AG20443 (cell line): Measurements from ENCODE around the gene TAS2R30.
A peak's percentile ranks its signal among the peaks of the same experiment; 100 is the strongest.

Experiments used
- DNase-seq: peaks from one replicate; pipeline ENCODE4 v3.0.0; 2012; ENCODE audit warnings: low spot score, mixed read lengths

The TAS2R30 gene

GRCh38 chr12:11134305-11134704 is at the start of gene TAS2R30:
Gene TAS2R30 (minus strand): TSS chr12:11134644. CDS start chr12:11134244, 400 bp downstream.
- no peak for DNase-seq

DNA sequence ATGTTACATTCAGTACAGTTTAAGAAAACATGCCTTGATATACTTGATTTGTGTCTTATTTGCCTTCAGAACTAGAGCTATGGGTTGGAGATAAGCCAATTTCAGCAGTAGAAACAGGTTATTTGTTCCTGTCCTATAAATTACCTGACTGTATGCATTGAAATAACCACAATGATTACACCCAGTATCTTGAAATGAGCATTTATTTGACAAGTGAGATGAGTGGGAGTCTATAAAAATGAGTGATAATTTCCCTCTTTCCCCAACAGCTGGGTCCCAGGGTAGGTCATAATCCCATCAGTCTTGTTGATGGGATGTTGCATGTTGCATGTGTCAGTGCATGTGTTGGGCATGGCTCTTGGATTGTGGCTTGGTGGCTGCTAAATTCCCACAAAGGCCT is 48.6 kb upstream of the TAS2R30 start:
- no peak for DNase-seq

DNA sequence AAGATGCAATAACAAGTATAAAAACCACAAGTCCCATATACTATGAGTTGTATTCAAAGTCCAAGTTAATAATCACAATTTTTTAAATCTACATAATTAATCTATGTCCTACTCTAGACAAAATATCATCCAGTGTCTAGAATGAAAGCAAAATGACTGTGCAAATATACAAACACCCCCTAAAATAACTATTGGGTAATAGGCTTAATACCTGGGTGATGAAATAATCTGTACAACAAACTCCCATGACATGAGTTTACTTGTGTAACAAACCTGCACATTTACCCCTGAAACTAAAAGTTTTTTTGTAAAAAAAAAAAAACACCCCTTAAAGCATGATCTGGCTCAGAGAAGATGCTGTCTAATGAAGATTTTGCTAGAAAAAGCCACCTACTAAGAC is 48.1 kb upstream of the TAS2R30 start:
- no peak for DNase-seq

DNA sequence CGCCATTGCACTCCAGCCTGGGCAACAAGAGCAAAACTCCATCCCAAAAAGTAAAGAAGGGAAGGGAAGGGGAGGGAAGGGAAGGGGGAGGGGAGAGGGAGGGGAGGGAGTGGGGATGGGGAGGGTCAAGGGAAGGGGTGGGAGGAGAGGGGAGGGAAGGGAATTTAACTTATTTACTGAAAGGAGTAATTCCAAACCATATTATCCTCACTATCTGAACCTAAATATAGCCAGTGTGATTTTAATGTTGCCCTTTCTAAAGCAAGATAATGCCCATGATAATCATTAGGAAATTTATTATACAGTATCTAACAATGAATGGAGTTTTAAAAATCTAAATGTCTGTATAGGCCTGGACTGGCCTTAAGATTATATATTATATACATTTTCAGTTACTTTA is 43.8 kb upstream of the TAS2R30 start:
- no peak for DNase-seq

- no peak for DNase-seq
Observed at GRCh38 chr12:11174022-11174421, 39.6 kb upstream of the TAS2R30 start.

DNA sequence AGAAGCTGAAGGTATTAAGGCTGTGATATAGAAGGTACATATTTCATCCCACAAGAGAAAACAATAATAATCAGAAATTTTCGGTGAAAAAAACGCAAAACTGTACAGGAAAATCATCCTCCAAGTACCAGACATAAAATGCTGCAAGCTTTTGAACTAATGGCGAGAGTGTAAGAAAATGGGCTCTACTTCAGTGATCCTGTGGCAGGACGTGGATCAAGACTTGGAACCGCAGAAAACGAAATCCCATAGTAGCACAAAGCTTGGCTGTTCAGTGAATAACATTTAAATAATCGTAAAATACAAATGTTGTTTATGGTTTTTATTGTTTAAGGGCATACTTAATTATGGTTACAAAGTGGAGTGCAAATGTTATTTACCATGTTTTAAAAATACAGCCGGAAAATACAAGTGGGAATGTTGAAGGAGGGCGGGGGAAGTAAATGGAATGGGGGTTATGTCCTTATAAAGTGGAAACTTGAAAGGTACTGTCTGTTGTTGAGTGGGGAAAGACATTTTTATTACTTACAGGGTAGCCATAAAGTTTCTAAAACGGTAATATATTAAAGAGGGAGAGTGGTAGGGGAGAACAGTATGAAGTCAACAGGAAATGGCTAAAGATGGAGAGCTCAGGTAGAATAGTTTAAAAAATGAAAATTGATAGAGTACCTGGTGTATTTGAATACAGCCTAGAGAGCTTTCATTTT is 37.7 kb upstream of the TAS2R30 start:
- peak; percentile 16 for DNase-seq

- DNase-seq, result peak; percentile 97
Observed at GRCh38 chr12:11171145-11171968, 36.9 kb upstream of the TAS2R30 start, which contains the start of gene SMIM10L1. Gene SMIM10L1 (plus strand): TSS chr12:11171194. CDS start chr12:11171357, 163 bp downstream.

DNA sequence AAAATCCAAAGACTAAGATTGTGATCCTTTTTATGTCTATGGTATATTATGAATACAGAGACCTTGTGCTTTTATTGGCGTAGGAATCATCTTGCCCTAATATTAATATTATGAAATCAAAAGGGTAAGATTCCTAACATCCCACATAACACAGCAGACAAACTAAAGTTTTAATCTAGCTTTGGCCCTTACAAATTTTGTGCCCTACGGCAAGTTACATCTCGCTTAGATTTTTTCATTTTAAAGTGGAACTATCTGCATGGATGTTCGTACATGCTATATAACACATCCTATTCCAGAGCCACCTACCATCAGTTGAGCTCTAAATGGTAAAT is 36.3 kb upstream of the TAS2R30 start:
- no peak for DNase-seq

DNA sequence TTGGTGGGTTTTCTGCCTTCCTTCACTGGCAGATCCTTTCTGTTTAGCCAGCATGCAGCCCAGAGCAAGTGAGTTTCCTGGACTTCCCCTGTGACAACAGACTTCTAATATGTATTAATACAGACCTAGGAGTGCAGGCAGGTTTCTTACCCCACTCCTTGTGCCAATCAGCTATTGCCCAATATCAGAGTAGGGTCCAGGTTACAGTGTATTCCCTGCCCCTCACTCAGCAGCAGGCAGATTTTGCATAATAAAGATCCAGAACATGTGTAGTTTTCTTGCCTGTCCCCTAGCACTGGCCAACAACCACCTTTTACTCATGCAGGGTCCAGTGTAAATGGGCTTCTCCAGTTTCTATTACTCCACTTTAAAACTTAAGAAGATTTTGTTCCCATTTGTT is 31.9 kb upstream of the TAS2R30 start:
- DNase-seq, result no peak

- DNase-seq, result no peak
Observed at GRCh38 chr12:11164384-11164783, 29.9 kb upstream of the TAS2R30 start.

DNA sequence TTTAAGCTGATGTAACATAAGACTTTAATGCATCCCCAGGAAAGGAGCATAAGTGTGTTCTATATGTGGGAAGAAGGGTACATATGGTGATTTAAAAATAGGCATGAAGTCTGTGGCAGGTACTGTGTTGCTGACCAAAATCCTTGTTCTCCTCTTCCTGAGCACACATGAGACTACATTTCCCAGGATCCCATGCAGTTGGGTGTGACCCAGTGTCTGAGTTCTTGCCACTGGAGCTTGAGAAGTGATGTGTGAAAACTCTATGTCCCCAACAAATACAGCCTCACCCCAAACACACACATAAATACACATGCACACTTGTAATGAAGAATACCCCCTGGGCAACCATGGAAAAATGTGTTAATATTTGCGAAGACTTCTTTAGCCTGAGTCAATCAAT is 28.1 kb upstream of the TAS2R30 start:
- peak; percentile 9 for DNase-seq

GRCh38 chr12:11158885-11159444 is 24.5 kb upstream of the TAS2R30 start:
- DNase-seq, result no peak

GRCh38 chr12:11154400-11154925 is 20.0 kb upstream of the TAS2R30 start:
- no peak for DNase-seq

GRCh38 chr12:11152725-11153124 is 18.3 kb upstream of the TAS2R30 start:
- no peak for DNase-seq

- DNase-seq, result no peak
Observed at GRCh38 chr12:11150832-11151231, 16.4 kb upstream of the TAS2R30 start.

- DNase-seq, result no peak
Observed at GRCh38 chr12:11147420-11147819, 13.0 kb upstream of the TAS2R30 start.

GRCh38 chr12:11144297-11144696 is 9.9 kb upstream of the TAS2R30 start:
- DNase-seq, result no peak

DNA sequence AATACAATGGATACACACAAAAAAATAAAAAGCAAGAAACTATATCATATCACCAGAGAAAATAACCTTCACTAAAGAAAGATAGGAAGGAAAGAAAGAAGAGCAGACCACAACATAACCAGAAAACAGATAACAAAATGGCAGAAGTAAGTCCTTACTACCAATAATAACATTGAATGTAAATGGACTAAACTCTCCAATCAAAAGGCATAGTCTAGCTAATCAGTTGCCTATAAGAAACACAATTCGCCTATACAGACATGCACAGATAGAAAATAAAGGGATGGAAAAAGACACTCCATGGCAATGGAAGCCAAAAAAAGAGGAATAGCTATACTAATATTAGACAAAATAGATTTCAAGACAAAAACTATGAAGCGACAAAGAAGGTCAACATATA is 8.9 kb upstream of the TAS2R30 start:
- DNase-seq, result no peak

GRCh38 chr12:11136075-11136474 is 1.6 kb upstream of the TAS2R30 start:
- DNase-seq, result no peak

- DNase-seq, result no peak
Observed at GRCh38 chr12:11133816-11134215, 628 bp downstream of the TAS2R30 start.

DNA sequence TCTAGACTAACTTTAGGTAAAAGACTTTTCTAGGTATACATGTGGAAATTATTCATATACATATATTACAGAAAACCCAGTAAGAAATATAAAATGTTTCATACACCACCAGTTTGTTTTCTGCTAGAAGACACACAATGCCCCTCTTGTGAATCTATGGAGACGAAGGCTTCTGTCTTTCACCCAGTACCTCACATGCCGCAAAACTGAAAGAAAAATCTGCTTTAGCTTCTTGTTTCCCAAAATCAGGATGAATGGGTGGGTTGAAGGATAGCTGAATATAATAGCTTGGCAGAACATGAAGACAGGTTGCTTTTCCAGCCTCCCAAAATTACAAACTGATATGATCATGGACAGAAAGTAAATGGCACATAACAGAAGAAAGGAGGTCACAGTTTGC is 1.3 kb downstream of the TAS2R30 start:
- no peak for DNase-seq

DNA sequence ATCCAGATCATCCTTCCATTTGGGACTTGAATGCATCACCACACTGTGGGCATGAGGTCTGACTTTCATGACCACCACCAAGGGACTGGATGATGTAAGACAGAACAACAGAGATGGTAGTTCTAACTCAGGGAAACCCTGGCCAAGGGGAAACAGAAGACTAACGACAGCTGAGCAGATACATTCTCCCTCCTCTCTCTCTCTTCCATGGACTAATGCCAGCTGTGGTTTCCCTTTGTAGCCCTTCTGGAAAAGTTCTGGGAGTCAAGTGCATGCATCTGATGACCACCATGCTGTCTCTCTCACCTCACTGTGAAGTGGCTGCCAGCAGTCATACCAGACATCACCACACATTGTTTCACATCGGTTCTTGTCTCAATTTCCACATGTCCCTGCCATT is 3.4 kb downstream of the TAS2R30 start:
- no peak for DNase-seq

DNA sequence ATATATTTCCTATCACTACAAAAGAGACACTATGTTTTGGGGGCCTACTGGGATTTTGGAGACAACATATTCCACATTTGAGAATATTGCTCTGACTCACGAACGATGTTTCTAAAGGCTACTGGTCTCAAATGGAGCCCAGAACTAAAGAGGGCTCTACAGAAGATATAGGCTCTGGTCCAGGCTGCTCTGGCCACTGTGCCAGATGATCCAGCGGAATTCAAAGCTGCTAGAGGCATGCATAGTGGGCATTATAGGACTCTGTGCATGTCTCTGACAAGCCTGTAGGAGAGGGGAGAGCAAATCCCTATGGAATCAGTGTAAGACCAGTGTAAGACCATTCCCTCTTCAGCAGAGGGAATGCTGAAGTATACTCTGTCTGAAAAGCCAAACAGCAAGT is 4.1 kb downstream of the TAS2R30 start:
- DNase-seq, result no peak
